ENCODE results near the gene NCS1.

DNA sequence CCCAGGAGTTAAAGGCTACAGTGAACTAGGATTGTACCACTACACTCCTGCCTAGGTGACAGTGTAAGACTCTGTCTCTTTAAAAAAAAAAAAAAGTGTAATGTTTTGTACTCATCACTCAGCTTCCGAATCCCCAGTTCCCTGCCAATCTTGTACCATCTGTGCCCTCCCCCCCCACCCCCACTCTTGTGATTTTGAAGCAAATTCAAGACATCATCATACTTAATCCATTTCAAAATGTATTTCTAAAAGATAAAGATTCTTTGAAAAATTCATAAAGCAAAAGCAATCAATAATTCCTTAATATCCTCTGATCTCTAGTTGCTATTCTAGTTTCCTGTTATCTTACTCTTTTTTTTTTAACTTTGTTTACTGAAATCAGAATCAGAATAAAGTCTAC is 58.4 kb downstream of the NCS1 start:
- TF ChIP-seq, protein P1, sequence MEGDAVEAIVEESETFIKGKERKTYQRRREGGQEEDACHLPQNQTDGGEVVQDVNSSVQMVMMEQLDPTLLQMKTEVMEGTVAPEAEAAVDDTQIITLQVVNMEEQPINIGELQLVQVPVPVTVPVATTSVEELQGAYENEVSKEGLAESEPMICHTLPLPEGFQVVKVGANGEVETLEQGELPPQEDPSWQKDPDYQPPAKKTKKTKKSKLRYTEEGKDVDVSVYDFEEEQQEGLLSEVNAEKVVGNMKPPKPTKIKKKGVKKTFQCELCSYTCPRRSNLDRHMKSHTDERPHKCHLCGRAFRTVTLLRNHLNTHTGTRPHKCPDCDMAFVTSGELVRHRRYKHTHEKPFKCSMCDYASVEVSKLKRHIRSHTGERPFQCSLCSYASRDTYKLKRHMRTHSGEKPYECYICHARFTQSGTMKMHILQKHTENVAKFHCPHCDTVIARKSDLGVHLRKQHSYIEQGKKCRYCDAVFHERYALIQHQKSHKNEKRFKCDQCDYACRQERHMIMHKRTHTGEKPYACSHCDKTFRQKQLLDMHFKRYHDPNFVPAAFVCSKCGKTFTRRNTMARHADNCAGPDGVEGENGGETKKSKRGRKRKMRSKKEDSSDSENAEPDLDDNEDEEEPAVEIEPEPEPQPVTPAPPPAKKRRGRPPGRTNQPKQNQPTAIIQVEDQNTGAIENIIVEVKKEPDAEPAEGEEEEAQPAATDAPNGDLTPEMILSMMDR (IDR thresholded peaks at IDR 0.05): no peak
- TF ChIP-seq POLR2A (IDR thresholded peaks at IDR 0.05) (no peak), POLR2AphosphoS5 (IDR thresholded peaks at IDR 0.05) (no peak)

All from gastroesophageal sphincter (tissue), 3 donors.